Hematopoietic multipotent progenitor cell treated with erythropoietin and hydrocortisone succinate and interleukin-3 and kit ligand, for 6 days (in vitro differentiated cells): ENCODE measurements around the gene BAK1.
"Not testable (repeated sequence)": the region's sequence is repeated elsewhere in the genome, so short reads cannot be mapped to it uniquely, and the experiment has no call there.

ENCODE experiments used
- DNase-seq: peaks from one replicate; pipeline ENCODE4 v3.0.0-alpha.2; 2015

Gene BAK1

DNA sequence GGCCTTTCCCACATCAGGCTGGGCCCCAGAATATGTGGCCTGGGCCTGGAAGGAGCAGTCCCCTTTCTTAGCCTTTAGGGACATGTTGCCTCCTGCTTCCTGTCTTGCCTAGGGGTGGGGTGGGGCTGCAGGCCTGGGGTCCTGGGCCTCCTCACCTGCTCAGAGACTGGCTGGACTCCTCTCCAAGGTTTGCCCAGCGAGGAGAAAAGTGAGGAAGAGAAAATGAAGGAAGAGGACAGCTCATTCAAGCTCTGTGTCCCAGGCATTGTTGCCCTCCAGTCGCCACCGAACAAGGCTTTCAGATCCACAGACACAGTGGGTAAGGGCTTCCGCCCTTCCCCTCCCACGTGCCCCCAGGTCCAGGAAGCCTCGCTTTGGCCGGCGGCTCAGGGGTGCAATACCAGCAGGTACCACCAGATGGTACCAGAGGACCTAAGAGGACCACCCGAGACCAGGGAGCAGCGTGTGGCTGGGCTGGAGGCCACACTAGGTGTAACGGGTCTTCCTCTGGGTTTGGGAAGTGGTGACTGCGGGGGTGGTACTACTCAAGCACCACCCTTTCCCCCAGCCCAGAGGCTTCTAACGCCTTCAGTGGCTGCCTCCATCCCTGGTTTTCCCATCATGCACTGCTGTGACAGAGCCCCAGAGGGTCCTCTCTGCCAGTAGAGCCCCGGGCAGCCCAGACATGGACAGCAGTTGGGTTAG lies 5.5 kb upstream of the BAK1 start:
- DNase-seq, result peak; percentile 90

DNA sequence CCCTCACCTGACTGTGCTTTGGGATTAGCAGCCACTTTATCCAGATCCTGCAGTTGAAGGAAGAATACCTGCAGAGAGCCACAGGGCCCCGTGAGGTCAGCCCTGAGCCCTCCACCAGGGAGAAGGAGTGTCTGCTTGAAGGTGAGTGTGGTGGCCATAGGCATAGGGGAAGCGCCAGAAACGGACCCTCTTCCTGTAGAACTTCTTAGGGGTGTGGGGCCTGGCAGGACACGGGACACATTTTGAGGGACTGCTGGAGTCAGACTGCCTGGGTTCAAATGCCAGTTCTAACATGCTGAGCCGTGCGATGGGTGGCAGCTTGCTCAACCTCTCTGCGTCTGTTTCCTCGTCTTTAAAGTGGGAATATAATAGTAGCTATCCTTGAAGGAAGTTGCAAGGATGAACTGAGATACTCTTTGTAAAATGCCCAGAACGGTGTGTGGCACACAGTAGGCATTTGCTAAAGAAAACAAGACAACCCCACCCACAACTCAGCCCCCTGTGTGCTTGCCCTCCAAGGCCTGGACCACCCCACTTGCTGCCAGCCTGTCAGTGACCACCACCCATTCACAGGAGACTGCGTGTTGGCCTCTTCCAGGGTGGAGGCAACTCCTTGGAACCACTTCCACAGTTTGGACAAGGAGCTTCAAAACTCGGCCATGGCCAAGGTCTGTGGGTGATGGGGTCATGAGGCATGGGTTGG lies 4.8 kb upstream of the BAK1 start:
- DNase-seq, result no peak

DNA sequence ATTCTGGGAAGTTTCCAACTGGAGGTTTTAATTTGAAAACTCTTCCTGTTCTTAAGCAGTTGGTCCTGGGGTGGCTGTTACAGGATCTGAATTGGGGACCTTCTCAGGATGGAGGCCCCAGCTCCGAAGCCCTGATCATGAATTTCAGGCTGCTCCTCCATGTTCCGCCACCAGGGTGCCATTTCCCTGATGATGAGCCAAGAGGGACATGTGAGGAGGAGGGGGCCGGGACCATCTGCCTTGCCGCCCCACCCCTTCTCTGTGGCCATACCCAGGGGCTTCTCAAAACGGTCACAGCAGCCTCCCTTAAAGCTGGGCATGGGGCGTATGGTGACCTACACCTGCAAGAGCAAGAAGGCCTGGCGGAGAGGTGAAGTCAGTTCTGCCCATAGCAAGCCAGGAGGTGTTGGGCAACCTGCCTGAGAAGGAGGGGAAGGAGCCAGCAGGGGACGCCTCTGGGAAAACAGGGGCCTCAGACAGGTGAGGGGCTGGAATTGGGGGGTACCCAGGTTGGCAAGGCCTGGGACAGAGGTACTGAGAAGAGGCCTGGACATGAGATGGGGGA lies 3.6 kb upstream of the BAK1 start:
- DNase-seq, result no peak

DNA sequence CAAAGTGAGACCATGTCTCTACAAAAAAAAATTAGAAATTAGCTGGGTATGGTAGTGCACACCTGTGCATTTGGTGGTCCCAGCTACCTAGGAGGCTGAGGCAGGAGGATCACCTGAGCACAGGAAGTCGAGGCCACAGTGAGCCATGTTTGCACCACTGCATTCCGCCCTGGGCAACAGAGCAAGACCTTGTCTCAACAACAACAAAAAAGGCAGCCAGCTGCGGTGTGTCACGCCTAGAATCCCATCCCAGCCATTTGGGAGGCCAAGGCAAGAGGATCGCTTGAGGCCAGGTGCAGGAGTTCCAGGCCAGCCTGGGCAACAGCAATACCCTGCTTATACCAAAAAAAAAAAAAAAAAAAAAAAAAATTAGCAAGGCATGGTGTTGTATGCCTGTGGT lies 1.1 kb upstream of the BAK1 start:
- no peak for DNase-seq

DNA sequence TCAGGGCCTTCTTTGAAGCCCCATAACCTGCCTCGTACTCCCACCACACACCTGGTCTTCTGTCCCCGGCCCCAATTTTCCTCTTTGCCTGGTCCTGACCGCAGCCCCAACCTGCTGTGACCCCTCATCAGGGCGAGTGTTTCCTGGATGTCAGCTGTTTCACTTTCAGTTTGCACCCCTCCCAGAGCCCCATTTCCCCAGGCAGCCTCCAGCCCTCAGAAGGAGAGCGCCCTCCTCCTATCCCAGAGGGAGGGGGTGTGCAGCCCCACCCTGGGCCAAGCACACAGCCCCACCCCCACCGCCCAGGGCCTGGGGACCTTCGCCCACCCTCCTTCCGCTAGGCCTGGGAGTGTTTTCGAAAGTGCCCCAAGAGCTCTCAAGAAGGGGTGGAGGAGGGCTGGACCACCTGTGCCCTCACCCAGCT lies 1.5 kb downstream of the BAK1 start:
- peak; percentile 71 for DNase-seq

DNA sequence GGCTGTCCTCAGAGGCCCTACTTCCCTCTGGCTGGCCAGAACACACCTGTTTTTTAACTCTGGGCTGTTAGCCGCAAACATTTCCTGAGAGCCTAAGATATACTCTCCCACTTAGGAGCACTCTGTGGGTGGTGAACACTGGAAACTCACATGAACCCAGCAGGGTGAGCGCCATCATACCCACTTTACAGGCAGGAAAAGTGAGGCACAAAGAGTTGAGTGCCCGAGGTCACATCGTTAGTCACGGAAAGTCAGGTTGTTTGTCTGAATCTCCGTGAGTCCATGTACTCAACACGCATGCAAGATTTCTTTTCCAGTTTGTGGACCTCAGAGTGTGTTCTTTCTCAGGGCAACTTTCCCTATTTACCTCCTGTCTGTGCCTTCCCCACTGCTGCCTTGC lies 1.9 kb downstream of the BAK1 start:
- DNase-seq, result no peak

DNA sequence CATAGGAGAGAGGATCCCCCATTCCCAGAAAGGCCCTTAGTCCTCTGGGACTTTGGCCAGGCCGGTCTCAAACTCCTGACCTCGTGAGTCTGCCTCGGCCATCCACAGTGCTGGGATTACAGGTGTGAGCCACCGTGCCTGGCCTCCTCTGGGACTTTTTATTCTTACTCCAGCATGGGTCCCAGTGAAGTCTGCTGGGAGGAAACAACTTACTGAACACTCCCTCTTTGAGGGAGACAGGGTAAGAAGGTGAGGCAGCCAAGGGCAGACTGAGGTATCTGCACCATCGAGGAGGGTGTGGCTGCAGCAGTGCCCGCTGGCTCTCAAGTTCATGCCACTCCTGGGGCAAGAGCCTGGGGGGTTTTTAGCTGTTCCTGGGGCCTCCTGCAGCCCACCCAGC lies 2.4 kb downstream of the BAK1 start:
- DNase-seq, result peak; percentile 50

DNA sequence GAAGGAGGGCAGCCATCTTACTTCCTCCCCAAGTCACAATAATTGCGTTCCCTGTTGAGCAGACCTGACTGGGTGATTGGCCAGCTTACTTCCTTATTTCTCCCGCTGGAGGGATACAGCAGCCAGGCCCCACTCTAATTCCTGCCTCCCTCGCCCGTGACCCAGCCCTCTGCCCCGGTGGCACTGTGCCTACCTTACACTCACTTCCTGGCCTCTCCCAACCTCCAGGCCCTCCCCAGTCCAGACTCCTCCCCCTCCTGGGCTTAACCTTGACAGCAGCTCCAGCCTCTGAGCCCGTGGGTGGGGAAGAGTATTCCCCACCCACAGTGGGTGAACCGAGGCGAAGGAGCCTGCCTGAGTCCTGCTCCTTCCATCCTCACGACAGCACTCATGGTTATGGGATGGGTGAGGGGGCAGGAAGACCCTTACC lies 3.0 kb downstream of the BAK1 start:
- DNase-seq, result peak; percentile 84

DNA sequence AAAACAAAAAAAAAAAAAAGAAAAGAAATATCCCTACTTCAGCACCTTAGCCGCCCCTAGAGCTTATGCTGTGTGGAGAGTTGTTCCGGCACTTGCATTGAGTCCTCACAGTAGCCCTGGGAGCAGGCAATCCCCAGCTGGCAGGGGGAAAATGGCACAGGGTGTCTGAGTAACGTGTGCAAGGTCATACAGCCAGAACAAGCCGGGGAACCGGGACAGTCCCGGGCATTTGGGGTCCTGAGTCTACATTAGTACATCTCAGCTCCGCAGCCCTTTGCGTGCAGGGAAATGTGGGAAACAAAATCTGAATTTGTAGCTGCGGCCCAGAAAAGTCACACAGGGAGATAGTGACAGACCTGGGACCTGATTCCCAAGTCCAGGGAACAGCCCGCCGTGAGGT lies 3.4 kb downstream of the BAK1 start:
- DNase-seq, result no peak

DNA sequence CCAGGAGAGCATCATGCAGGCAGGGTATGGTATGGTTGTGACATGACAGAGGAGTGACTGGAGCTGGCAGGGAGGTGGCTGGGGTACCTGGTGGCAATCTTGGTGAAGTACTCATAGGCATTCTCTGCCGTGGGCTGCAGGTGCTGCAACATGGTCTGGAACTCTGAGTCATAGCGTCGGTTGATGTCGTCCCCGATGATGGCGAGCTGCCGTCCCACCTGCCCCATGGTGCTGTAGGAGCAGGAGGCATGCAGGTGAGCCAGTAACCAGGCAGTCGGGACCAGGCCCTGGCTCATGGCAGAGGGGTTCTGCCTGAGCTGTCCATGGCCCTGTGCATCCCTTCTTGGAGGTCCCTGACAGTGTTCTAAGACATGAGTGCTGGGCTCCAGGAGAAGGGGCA lies 4.9 kb downstream of the BAK1 start:
- no peak for DNase-seq

DNA sequence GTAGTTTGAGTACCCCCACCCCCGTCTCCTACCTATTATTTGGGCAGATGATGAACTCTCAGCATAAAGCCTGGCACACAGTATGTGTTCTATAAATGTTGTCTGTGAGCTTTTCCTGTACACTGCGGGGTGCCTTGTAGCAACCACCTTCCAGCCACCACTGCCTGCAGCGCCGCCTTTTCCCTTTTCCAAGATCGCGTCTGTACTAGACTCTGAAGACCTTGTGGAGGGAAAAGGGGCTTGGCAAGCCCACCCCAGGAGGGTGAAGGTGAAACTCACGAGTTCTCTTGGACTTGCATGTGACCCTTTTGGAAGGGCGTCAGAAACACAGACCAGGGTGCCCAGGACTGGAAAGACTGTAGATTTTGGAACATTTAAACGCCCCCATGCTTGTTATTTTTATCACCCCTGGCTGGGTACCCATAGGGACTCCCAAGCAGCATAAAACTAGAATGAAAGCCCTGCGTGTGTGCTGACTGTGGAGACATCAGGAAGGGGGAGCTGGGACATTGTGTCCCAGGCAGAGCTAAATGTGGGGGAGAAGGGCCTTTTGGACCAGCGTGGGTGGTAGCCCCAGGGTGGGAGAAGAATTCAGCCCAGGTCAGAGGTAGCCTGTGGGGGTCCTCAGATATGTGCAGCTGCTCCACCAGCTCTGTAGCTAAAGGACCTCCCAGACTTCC lies 8.3 kb downstream of the BAK1 start:
- DNase-seq, result no peak

DNA sequence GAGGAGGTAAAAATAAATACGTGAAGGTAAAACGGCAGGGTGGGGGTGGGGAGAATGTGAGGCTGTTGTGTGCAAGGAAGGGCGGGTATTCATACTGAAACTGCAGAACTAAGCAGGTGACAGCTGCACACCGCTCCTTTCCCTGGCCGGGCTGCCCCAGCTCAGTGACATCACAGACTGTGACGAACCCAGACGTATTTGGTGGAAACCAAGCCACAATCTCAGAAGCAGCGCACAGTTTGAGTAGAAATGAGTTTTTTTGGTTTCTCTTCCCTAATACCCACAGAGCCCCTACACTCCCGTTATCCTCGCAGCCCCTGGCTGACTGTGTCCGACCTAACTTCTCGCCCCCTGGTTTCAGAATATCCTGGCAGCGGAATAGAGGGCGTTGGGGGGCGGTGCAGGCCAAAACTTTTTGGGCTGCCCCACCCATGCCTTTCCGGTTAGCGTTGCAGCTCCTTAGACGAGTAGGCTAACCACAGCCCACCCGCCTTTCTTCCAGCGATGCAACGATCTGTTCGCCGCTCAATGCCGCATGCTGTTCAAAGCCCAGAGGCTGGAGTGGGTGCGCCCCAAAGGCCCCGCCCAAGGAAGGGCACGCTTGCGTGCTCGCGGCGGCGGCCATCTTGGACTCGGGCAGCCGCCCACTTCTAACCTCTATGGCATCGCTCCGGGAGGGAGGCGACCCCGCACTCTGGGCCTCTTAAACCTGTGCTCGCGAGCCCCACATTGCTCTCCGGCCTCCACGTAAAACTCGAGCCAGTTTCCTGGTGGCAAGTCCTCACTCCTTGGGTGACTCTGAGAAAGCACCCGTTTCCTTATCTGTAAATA lies 9.1 kb downstream of the BAK1 start:
- DNase-seq, result peak; percentile 97

DNA sequence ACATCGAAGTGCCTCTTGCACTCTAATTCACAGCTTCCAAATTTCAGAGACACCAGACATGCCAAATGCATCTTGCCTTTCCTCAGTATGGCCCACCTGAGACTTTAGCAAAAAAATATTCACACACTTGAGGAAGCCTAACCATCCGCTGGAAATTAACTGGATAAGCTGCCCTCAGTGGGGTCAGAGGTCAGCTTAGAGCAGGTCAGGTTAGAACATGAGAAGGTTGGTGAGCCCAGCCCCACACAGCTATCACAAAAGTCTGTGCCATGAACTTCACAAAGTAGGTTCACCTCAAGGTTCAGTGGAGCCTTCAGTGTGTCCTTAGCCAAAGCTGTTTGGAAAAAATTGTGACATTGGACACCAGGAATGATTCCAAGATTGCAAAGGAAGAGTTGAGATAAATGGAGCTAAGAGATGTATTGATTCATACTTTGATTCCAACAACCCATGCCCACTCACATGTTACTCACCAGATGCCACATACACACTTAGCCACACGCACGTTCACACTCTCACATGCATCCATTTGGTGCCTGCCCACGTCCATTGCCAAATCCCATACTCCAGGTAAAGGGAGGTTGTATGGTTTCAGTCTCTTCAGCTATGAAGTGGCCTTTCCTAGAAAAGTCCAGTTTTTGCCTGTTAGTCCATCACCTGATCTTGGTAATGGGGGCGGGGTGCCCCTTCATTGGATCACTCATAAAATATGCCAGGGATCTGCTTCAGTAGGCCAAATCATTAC lies 11.1 kb downstream of the BAK1 start:
- no peak for DNase-seq

DNA sequence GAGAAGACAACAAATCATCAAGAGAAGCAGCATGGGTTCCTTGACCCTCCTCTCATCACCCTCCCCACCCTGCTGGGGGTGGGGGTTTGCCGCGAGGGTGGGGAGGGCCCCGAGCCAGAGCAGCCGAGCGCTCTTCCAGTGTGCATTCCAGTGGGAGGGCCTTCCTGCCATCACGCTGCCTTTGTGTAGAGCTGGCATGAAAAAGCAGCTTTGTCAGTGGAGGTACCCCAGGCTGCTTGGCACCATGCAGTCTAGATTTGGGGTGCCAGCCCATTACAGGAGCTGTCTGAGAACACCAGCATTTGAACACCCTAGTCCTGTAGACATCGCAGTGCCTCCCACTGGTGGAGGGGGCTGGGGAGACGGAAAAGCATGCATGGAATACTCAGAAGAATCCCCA lies 12.2 kb downstream of the BAK1 start:
- no peak for DNase-seq

DNA sequence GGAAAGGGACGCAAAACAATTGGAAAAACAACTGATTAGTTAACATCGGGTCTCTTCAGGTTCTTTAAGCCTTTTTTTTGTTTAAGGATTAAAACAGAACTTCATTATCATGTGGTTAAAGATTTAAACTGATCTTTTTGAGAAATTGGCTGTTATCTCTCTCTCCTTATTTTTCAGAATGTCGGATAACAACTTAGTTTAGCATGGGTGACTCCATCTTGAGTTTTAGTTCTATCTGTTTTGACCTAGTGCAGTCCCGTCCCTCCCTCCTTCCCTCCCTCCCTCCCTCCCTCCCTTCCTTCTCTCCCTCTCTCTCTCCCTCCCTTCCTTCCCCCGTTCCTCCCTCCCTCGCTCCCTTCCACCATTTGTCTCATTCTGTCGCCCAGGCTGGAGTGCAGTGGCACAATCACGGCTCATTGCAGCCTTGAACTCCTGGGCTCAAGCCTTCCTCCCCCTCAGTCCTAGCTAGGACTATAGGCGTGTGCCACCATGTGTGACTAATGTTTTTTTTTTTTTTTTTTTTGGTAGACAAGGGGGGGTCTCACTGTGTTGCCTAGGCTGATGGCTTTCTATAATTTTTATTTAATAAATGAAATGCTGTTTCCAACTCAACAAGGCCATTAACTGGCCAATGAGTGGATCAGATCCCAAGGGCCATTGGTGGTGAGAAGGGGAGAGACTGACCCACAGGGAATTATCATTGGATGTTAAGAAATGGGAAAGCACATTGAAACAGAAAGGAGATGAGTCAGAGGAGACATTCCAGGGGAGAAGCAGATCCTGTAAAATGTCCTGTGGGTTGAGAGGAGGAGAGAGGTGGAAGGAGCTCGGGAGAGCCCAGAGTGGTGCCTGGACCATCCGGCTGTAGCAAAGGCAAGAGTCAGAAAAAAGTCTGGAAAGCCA lies 13.6 kb downstream of the BAK1 start:
- no peak for DNase-seq

DNA sequence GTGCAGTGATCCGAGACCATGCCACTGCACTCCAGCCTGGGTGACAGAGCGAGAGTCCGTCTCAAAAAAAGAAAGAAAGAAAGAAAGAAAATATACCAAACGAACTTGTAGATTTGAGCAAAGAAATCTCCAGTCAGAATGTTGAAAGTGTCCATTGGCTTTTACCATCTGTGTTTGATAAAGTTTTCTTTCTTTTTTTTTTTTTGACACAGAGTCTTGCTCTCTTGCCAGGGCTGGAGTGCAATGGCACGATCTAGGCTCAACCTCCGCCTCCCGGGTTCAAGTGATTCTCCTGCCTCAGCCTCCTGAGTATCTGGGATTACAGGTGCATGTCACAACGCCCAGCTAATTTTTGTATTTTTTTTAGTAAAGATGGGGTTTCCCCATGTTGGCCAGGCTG lies 21.3 kb downstream of the BAK1 start:
- DNase-seq, result no peak

DNA sequence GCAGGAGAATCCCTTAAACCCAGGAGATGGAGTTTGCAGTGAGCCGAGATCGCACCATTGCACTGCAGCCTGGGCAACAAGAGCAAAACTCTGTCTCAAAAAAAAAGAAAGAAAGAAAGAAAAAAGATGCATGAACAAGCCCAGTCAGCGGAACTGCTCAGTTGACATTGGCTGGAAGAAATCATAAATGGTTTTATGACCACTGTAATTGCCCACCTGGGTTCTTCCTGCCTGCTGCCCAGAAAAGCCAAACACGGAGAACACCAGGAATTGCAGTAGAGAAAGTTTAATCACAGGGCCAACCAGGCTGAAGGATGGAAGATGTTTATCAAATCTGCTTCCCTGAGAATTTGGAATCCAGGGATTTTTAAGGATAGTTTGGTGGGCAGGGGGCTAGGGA lies 22.7 kb downstream of the BAK1 start:
- no peak for DNase-seq

DNA sequence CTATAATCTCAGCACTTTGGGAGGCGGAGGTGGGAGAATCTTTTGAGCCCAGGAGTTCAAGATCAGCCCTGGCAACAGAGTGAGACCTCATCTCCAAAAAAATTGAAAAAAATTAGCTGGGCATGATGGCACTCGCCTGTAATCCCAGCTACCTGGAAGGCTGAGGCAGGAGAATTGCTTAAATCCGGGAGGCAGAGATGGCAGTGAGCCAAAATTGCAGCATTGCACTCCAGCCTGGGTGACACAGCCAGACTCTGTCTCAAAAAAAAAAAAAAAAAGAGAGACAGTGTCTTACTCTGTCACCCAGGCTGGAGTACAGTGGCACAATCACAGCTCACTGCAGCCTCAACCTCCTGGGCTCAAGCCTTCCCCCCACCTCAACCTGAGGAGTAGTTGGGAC lies 27.2 kb downstream of the BAK1 start:
- DNase-seq, result not testable (repeated sequence)

DNA sequence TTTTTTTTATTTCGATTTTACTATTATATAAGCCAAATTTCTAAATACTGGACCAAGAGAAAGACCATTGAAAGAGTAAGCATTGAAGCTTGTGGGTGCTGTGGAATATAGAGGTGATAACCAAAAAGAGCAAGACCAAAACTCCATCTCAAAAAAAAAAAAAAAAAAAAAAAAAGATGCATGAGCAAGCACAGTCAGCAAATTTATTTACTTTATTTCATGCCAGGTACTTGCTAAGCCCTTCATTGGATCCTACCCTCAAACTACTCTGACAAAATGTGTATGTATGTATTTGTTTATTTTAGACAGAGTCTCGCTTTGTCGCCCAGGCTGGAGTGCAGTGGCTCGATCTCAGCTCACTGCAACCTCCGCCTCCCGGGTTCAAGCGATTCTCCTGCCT lies 27.8 kb downstream of the BAK1 start:
- no peak for DNase-seq

DNA sequence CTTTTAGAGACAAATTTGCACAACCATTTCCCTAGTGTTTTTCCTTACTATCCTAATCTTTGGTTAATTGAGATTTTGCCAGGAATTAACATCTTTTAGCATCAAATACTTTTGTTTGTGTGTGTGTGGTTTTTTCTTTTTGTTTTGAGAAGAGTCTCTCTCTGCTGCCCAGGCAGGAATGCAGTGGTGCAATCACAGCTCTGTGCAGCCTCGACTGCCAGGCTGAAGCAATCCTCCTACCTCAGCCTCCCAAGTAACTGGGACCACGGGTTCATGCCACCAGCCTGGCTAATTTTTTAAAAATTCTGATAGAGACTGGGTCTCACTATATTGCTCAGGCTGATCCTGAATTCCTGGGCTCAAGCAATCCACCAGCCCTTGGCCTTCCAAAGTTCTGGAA lies 28.5 kb downstream of the BAK1 start:
- DNase-seq, result no peak

DNA sequence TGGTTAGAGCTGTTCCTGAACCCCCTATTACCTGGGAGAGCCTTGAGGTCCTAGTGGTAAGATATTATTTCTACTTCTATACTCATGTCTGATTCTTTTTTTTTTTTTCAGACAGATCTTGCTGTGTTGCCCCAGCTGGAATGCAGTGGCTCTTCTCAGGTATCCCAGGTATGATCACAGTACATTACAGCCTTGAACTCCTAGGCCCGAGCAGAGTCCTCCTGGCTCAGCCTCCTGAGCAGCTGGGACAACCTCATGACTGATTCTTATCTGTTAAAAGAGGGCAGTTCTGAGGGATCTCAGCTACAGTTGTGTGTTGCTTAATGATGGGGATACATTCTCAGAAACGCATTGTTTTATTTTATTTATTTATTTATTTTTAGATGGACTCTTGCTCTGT lies 30.2 kb downstream of the BAK1 start:
- DNase-seq, result no peak
